Ishikawa (cell line): ENCODE measurements around the gene GRIK2.

Source experiments
- CEBPB ChIP-seq: IDR thresholded peaks from 2 replicates; pipeline ENCODE4 v1.6.1; 2012
- CREB1 ChIP-seq: IDR thresholded peaks from 2 replicates; pipeline ENCODE4 v1.6.1; 2012; ENCODE audit warnings: low read depth
- EGR1 ChIP-seq: IDR thresholded peaks from 2 replicates; pipeline ENCODE4 v1.6.1; 2012
- EP300 ChIP-seq: IDR thresholded peaks from 2 replicates; pipeline ENCODE4 v1.6.1; 2012; ENCODE audit warnings: borderline replicate concordance
- FOXM1 ChIP-seq: IDR thresholded peaks from 2 replicates; pipeline ENCODE4 v1.6.1; 2012; ENCODE audit warnings: low read depth, borderline replicate concordance
- MAX ChIP-seq: IDR thresholded peaks from 2 replicates; pipeline ENCODE4 v1.6.1; 2012
- NFIC ChIP-seq: IDR thresholded peaks from 2 replicates; pipeline ENCODE4 v1.6.1; 2012
- RAD21 ChIP-seq: IDR thresholded peaks from 2 replicates; pipeline ENCODE4 v1.6.1; 2012; ENCODE audit warnings: low read depth
- TAF1 ChIP-seq: IDR thresholded peaks from 2 replicates; pipeline ENCODE4 v1.6.1; 2012; ENCODE audit warnings: low read depth, mild to moderate bottlenecking
- TCF12 ChIP-seq: IDR thresholded peaks from 2 replicates; pipeline ENCODE4 v1.6.1; 2012; ENCODE audit warnings: low read depth
- TEAD4 ChIP-seq: IDR thresholded peaks from 2 replicates; pipeline ENCODE4 v1.6.1; 2012
- YY1 ChIP-seq: IDR thresholded peaks from 2 replicates; pipeline ENCODE4 v1.6.1; 2012; ENCODE audit warnings: low read depth
- ZBTB7A ChIP-seq: IDR thresholded peaks from 2 replicates; pipeline ENCODE4 v1.6.1; 2012; ENCODE audit warnings: low read depth
- TF ChIP-seq, protein P1 (sequence below): IDR thresholded peaks from 2 replicates; pipeline ENCODE4 v1.6.1; 2012
- TF ChIP-seq, protein P2 (sequence below): IDR thresholded peaks from 2 replicates; pipeline ENCODE4 v1.6.1; 2012; ENCODE audit warnings: low read depth, mild to moderate bottlenecking

The GRIK2 gene

DNA sequence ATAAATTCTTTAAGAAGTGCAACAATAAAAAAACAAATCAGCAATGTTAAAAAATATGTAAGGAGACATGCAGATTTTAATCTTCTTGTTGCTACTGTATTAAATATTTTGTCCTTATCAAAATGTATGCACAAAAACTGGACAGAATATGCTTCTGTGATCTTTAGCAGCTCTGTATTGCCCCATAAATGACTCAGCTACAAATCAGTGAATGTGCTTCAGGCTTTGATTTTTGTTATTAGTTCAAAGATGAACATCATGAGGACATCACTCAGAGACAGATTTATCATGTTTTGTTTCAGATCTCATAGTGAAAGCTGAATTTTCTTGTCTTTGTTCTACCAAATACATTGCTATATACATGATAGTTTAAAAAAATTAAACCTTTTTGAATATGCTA, 312.4 kb downstream of the GRIK2 start:
- no peak for TF ChIP-seq NFIC
- TF ChIP-seq RAD21: no peak
- TF ChIP-seq CREB1: no peak
- no peak for TF ChIP-seq MAX
- TF ChIP-seq CEBPB: no peak
- TF ChIP-seq FOXM1: no peak
- TF ChIP-seq TCF12: no peak
- no peak for TF ChIP-seq TEAD4
- TF ChIP-seq, protein P1, sequence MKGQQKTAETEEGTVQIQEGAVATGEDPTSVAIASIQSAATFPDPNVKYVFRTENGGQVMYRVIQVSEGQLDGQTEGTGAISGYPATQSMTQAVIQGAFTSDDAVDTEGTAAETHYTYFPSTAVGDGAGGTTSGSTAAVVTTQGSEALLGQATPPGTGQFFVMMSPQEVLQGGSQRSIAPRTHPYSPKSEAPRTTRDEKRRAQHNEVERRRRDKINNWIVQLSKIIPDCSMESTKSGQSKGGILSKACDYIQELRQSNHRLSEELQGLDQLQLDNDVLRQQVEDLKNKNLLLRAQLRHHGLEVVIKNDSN: no peak
- no peak for TF ChIP-seq ZBTB7A
- no peak for TF ChIP-seq EP300
- no peak for TF ChIP-seq YY1
- TF ChIP-seq, protein P2, sequence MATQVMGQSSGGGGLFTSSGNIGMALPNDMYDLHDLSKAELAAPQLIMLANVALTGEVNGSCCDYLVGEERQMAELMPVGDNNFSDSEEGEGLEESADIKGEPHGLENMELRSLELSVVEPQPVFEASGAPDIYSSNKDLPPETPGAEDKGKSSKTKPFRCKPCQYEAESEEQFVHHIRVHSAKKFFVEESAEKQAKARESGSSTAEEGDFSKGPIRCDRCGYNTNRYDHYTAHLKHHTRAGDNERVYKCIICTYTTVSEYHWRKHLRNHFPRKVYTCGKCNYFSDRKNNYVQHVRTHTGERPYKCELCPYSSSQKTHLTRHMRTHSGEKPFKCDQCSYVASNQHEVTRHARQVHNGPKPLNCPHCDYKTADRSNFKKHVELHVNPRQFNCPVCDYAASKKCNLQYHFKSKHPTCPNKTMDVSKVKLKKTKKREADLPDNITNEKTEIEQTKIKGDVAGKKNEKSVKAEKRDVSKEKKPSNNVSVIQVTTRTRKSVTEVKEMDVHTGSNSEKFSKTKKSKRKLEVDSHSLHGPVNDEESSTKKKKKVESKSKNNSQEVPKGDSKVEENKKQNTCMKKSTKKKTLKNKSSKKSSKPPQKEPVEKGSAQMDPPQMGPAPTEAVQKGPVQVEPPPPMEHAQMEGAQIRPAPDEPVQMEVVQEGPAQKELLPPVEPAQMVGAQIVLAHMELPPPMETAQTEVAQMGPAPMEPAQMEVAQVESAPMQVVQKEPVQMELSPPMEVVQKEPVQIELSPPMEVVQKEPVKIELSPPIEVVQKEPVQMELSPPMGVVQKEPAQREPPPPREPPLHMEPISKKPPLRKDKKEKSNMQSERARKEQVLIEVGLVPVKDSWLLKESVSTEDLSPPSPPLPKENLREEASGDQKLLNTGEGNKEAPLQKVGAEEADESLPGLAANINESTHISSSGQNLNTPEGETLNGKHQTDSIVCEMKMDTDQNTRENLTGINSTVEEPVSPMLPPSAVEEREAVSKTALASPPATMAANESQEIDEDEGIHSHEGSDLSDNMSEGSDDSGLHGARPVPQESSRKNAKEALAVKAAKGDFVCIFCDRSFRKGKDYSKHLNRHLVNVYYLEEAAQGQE: no peak

- TF ChIP-seq, protein P2: no peak
- no peak for TF ChIP-seq CEBPB
- TF ChIP-seq EP300: no peak
- TF ChIP-seq ZBTB7A: no peak
- TF ChIP-seq, protein P1: no peak
- TF ChIP-seq TEAD4: no peak
- TF ChIP-seq RAD21: no peak
- no peak for TF ChIP-seq NFIC
- no peak for TF ChIP-seq EGR1
- no peak for TF ChIP-seq YY1
- no peak for TF ChIP-seq TCF12
- TF ChIP-seq CREB1: no peak
- no peak for TF ChIP-seq TAF1
- TF ChIP-seq FOXM1: no peak
- TF ChIP-seq MAX: no peak
Measured at GRCh38 chr6:101706576-101706975, 313.1 kb downstream of the GRIK2 start.

- no peak for TF ChIP-seq ZBTB7A
Measured at GRCh38 chr6:101711518-101711917, 318.0 kb downstream of the GRIK2 start.

- TF ChIP-seq TEAD4: no peak
- TF ChIP-seq TCF12: no peak
- no peak for TF ChIP-seq EGR1
- TF ChIP-seq MAX: no peak
- TF ChIP-seq YY1: no peak
- TF ChIP-seq FOXM1: no peak
- TF ChIP-seq NFIC: no peak
- TF ChIP-seq RAD21: no peak
- TF ChIP-seq EP300: no peak
- no peak for TF ChIP-seq CEBPB
- no peak for TF ChIP-seq TAF1
- TF ChIP-seq, protein P2: no peak
- no peak for TF ChIP-seq CREB1
- TF ChIP-seq, protein P1: no peak
- TF ChIP-seq ZBTB7A: no peak
Measured at GRCh38 chr6:101716387-101716786, 322.9 kb downstream of the GRIK2 start.
